CD4-positive, alpha-beta T cell treated with Interleukin-15 for 4 hours (primary cell): ENCODE results near the gene CPXM2.

Experiments used
- DNase-seq: peaks from one replicate; pipeline ENCODE4 v3.0.0-alpha.2; 2020; ENCODE audit warnings: low spot score

Gene CPXM2

GRCh38 chr10:123797813-123798212, 93.8 kb downstream of the CPXM2 start:
- DNase-seq: no peak

- no peak for DNase-seq
Observed at GRCh38 chr10:123796736-123797135, 94.9 kb downstream of the CPXM2 start.

GRCh38 chr10:123795846-123796590, 95.6 kb downstream of the CPXM2 start:
- no peak for DNase-seq

- no peak for DNase-seq
Observed at GRCh38 chr10:123795196-123795780, 96.3 kb downstream of the CPXM2 start.

- no peak for DNase-seq
Observed at GRCh38 chr10:123792248-123792978, 99.2 kb downstream of the CPXM2 start.

GRCh38 chr10:123790132-123790885, 101.3 kb downstream of the CPXM2 start:
- DNase-seq: no peak

GRCh38 chr10:123788981-123789380, 102.6 kb downstream of the CPXM2 start:
- no peak for DNase-seq

- DNase-seq: no peak
Observed at GRCh38 chr10:123787566-123787965, 104.0 kb downstream of the CPXM2 start.

GRCh38 chr10:123786896-123787295, 104.7 kb downstream of the CPXM2 start:
- DNase-seq: no peak

- no peak for DNase-seq
Observed at GRCh38 chr10:123786306-123786705, 105.3 kb downstream of the CPXM2 start.

GRCh38 chr10:123784646-123785045, 107.0 kb downstream of the CPXM2 start:
- no peak for DNase-seq

- DNase-seq: no peak
Observed at GRCh38 chr10:123784216-123784615, 107.4 kb downstream of the CPXM2 start.

GRCh38 chr10:123783296-123783695, 108.3 kb downstream of the CPXM2 start:
- no peak for DNase-seq

- DNase-seq: no peak
Observed at GRCh38 chr10:123782549-123782948, 109.1 kb downstream of the CPXM2 start.

- DNase-seq: no peak
Observed at GRCh38 chr10:123781956-123782500, 109.6 kb downstream of the CPXM2 start.

GRCh38 chr10:123781324-123781900, 110.2 kb downstream of the CPXM2 start:
- DNase-seq: no peak

- DNase-seq: no peak
Observed at GRCh38 chr10:123778719-123779517, 112.7 kb downstream of the CPXM2 start.

- no peak for DNase-seq
Observed at GRCh38 chr10:123777881-123778280, 113.7 kb downstream of the CPXM2 start.

- DNase-seq: no peak
Observed at GRCh38 chr10:123774132-123774742, 117.4 kb downstream of the CPXM2 start.
